HEK293 (cell line): Measurements from ENCODE around the gene AXL.

Experiments used
- CTCF ChIA-PET: fragments of 350-600 bp; formaldehyde crosslinking; extraction: SDS; loops from one replicate; lab custom pipeline; 2021; ENCODE audit warnings: antibody characterized with exemption; lab: Yijun Ruan, JAX
- POLR2A ChIA-PET: fragments of 300-600 bp; formaldehyde crosslinking; extraction: SDS; loops from one replicate; lab custom pipeline; 2020; ENCODE audit warnings: antibody characterized with exemption, inconsistent platforms; lab: Yijun Ruan, JAX
- H3K27ac ChIP-seq: fragments of 200-500 bp; sonication (Bioruptor generic); 2 replicates; pipeline ENCODE4 v1.5.1; 2014; ENCODE audit warnings: low read depth, low read length, control low read depth, inconsistent platforms; ENCODE audit errors: extremely low read depth
- H3K36me3 ChIP-seq, 2 experiments: fragments of 200-500 bp in 1 of 2; sonication (Bioruptor generic) in 1 of 2; 1 replicate in 1 of 2; 2 replicates in 1 of 2; pipeline ENCODE4 v1.5.1; 2014 to 2017; ENCODE audit warnings: inconsistent platforms in 2 of 2, low read length in 2 of 2; ENCODE audit not compliant: control insufficient read depth in 2 of 2, insufficient read depth in 1 of 2
- H3K4me1 ChIP-seq: fragments of 200-500 bp; sonication (Bioruptor generic); 2 replicates; pipeline ENCODE4 v1.5.1; 2014; ENCODE audit warnings: mild to moderate bottlenecking, low read length, inconsistent platforms; ENCODE audit not compliant: control insufficient read depth, insufficient read depth
- H3K4me3 ChIP-seq: 2 replicates; pipeline ENCODE4 v1.5.1; 2011; ENCODE audit warnings: low read depth, mild to moderate bottlenecking, control low read depth, low read length, moderate library complexity
- H3K9me3 ChIP-seq: fragments of 200-500 bp; sonication (Bioruptor generic); 2 replicates; pipeline ENCODE4 v1.5.1; 2014; ENCODE audit warnings: low read depth, low read length, inconsistent platforms; ENCODE audit not compliant: control insufficient read depth, insufficient read depth
- HOXA7 ChIP-seq: sonication (generic); formaldehyde crosslinking; IDR thresholded peaks from 2 replicates; pipeline ENCODE4 v1.8.1; 2022; ENCODE audit warnings: missing genetic modification reagents, borderline replicate concordance
- KLF16 ChIP-seq: fragments of 450-650 bp; formaldehyde crosslinking; IDR thresholded peaks from 2 replicates; pipeline ENCODE4 v1.5.1; 2017; ENCODE audit warnings: missing biosample characterization, missing genetic modification characterization
- SP7 ChIP-seq: fragments of 450-650 bp; formaldehyde crosslinking; IDR thresholded peaks from 2 replicates; pipeline ENCODE4 v1.5.1; 2016; ENCODE audit warnings: missing biosample characterization, missing genetic modification characterization
- WT1 ChIP-seq: fragments of 450-650 bp; formaldehyde crosslinking; IDR thresholded peaks from 2 replicates; pipeline ENCODE4 v1.5.1; 2016; ENCODE audit warnings: missing biosample characterization, missing genetic modification characterization
- YY2 ChIP-seq: fragments of 450-650 bp; formaldehyde crosslinking; IDR thresholded peaks from 2 replicates; pipeline ENCODE4 v1.5.1; 2016; ENCODE audit warnings: missing biosample characterization, missing genetic modification characterization
- ZBTB48 ChIP-seq: fragments of 450-650 bp; formaldehyde crosslinking; IDR thresholded peaks from 2 replicates; pipeline ENCODE4 v1.5.1; 2016; ENCODE audit warnings: missing biosample characterization, missing genetic modification characterization
- ZNF133 ChIP-seq: fragments of 450-650 bp; formaldehyde crosslinking; IDR thresholded peaks from 2 replicates; pipeline ENCODE4 v1.5.1; 2016; ENCODE audit warnings: missing biosample characterization, missing genetic modification characterization
- ZNF138 ChIP-seq: fragments of 450-650 bp; formaldehyde crosslinking; IDR thresholded peaks from 2 replicates; pipeline ENCODE4 v1.5.1; 2016; ENCODE audit warnings: missing biosample characterization, missing genetic modification characterization, borderline replicate concordance
- ZNF155 ChIP-seq: fragments of 450-650 bp; formaldehyde crosslinking; IDR thresholded peaks from 2 replicates; pipeline ENCODE4 v1.5.1; 2016; ENCODE audit warnings: missing biosample characterization, missing genetic modification characterization
- ZNF174 ChIP-seq: fragments of 450-650 bp; formaldehyde crosslinking; IDR thresholded peaks from 2 replicates; pipeline ENCODE4 v1.5.0; 2017; ENCODE audit warnings: missing biosample characterization, mild to moderate bottlenecking, missing genetic modification characterization
- ZNF211 ChIP-seq: fragments of 450-650 bp; formaldehyde crosslinking; IDR thresholded peaks from 2 replicates; pipeline ENCODE4 v1.5.1; 2016; ENCODE audit warnings: low read depth, missing biosample characterization, missing genetic modification characterization
- ZNF274 ChIP-seq, 2 experiments: fragments of 200-500 bp in 1 of 2; fragments of 450-650 bp in 1 of 2; sonication (Bioruptor generic) in 1 of 2; formaldehyde crosslinking in 1 of 2; IDR thresholded peaks; 2 replicates each; pipeline versions ENCODE4 v1.5.1 to v1.6.1; 2014 to 2016; ENCODE audit warnings: borderline replicate concordance in 1 of 2, inconsistent platforms in 1 of 2, low read length in 1 of 2, missing biosample characterization in 1 of 2, missing genetic modification characterization in 1 of 2
- ZNF416 ChIP-seq: fragments of 450-650 bp; formaldehyde crosslinking; IDR thresholded peaks from 2 replicates; pipeline ENCODE4 v1.5.1; 2016; ENCODE audit warnings: missing biosample characterization, missing genetic modification characterization
- ZNF473 ChIP-seq: fragments of 450-650 bp; formaldehyde crosslinking; IDR thresholded peaks from 2 replicates; pipeline ENCODE4 v1.5.1; 2017; ENCODE audit warnings: missing biosample characterization, missing genetic modification characterization
- ZNF544 ChIP-seq: fragments of 450-650 bp; formaldehyde crosslinking; IDR thresholded peaks from 2 replicates; pipeline ENCODE4 v1.5.0; 2017; ENCODE audit warnings: missing biosample characterization, missing genetic modification characterization
- ZNF610 ChIP-seq: fragments of 450-650 bp; formaldehyde crosslinking; IDR thresholded peaks from 2 replicates; pipeline ENCODE4 v1.5.1; 2016; ENCODE audit warnings: missing biosample characterization, missing genetic modification characterization, borderline replicate concordance
- ZNF624 ChIP-seq: fragments of 450-650 bp; formaldehyde crosslinking; IDR thresholded peaks from 2 replicates; pipeline ENCODE4 v1.5.1; 2017; ENCODE audit warnings: missing biosample characterization, missing genetic modification characterization
- ZNF629 ChIP-seq: fragments of 450-650 bp; formaldehyde crosslinking; IDR thresholded peaks from 2 replicates; pipeline ENCODE4 v1.5.1; 2017; ENCODE audit warnings: missing biosample characterization, missing genetic modification characterization
- ZNF707 ChIP-seq: fragments of 450-650 bp; formaldehyde crosslinking; IDR thresholded peaks from 2 replicates; pipeline ENCODE4 v1.5.1; 2016; ENCODE audit warnings: missing biosample characterization, missing genetic modification characterization
- ZNF768 ChIP-seq: fragments of 450-650 bp; formaldehyde crosslinking; IDR thresholded peaks from 2 replicates; pipeline ENCODE4 v1.5.1; 2018; ENCODE audit warnings: missing biosample characterization, mild to moderate bottlenecking, missing genetic modification characterization
- ZNF777 ChIP-seq: fragments of 450-650 bp; formaldehyde crosslinking; IDR thresholded peaks from 2 replicates; pipeline ENCODE4 v1.5.1; 2017; ENCODE audit warnings: missing biosample characterization, missing genetic modification characterization, borderline replicate concordance
- ZSCAN23 ChIP-seq: fragments of 450-650 bp; formaldehyde crosslinking; IDR thresholded peaks from 2 replicates; pipeline ENCODE4 v1.5.1; 2016; ENCODE audit warnings: missing biosample characterization, missing genetic modification characterization
- ZXDB ChIP-seq: fragments of 450-650 bp; formaldehyde crosslinking; IDR thresholded peaks from 2 replicates; pipeline ENCODE4 v1.5.1; 2016; ENCODE audit warnings: missing biosample characterization, missing genetic modification characterization
- TF ChIP-seq, protein P1 (sequence below): fragments of 450-650 bp; formaldehyde crosslinking; IDR thresholded peaks from 2 replicates; pipeline ENCODE4 v1.5.1; 2016; ENCODE audit warnings: missing biosample characterization, missing genetic modification characterization
- TF ChIP-seq, protein P2 (sequence below): fragments of 450-650 bp; formaldehyde crosslinking; IDR thresholded peaks from 2 replicates; pipeline ENCODE4 v1.5.1; 2016; ENCODE audit warnings: missing biosample characterization, missing genetic modification characterization
- TF ChIP-seq, protein P3 (sequence below): fragments of 450-650 bp; formaldehyde crosslinking; IDR thresholded peaks from 2 replicates; pipeline ENCODE4 v1.5.1; 2017; ENCODE audit warnings: missing biosample characterization, missing genetic modification characterization
- TF ChIP-seq, protein P4 (sequence below): fragments of 450-650 bp; formaldehyde crosslinking; IDR thresholded peaks from 2 replicates; pipeline ENCODE4 v1.5.1; 2016; ENCODE audit warnings: missing biosample characterization, missing genetic modification characterization

Gene AXL

DNA sequence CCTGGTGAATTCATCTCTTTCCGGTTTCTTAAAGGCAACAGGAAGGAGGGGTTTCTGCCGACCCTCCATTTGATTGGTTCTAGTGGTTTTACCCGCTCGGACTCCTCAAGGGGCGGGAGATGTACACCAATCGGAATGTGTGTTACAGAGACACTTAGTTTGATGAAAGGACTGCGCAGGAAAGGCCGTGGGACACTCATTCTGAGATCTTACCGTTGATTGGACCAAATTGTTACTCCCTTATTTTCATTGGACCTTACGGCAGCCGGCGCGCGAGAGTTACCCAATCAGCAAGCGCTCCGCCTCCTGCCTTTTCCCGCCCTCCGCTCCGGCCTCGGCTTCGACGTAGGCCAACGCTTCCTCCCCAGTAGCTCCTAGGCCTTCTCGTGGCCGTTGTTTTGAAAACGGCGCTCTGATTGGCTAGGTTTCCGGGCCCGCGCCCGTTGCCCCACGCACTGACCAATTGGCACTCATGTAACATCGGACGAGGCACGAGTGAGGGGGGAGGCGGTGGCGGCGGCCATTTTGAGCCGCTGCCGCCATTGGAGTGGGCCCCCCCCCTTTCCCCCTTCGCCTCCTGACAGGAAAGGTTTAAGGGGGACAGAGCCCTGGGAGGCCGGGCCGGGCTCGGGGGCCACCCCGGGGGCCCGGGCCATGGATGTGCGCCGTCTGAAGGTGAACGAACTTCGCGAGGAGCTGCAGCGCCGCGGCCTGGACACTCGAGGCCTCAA, 45.0 kb downstream of the AXL start, which contains the start of gene HNRNPUL1 (continued):
- TF ChIP-seq YY2 (peak; percentile 100), SP7 (tag by site-specific recombination) (peak; percentile 88), ZNF768 (no peak), HOXA7 (CRISPR knock-in tag) (0 out of 2 replicates have a peak, but pooled peaks have one; percentile 51), ZNF138 (no peak), ZNF155 (tag by site-specific recombination) (no peak), ZNF174 (tag by site-specific recombination) (no peak), ZNF624 (tag by site-specific recombination) (no peak)
- TF ChIP-seq, protein P1, sequence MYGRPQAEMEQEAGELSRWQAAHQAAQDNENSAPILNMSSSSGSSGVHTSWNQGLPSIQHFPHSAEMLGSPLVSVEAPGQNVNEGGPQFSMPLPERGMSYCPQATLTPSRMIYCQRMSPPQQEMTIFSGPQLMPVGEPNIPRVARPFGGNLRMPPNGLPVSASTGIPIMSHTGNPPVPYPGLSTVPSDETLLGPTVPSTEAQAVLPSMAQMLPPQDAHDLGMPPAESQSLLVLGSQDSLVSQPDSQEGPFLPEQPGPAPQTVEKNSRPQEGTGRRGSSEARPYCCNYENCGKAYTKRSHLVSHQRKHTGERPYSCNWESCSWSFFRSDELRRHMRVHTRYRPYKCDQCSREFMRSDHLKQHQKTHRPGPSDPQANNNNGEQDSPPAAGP (tag by site-specific recombination): peak; percentile 80
- TF ChIP-seq, protein P2, sequence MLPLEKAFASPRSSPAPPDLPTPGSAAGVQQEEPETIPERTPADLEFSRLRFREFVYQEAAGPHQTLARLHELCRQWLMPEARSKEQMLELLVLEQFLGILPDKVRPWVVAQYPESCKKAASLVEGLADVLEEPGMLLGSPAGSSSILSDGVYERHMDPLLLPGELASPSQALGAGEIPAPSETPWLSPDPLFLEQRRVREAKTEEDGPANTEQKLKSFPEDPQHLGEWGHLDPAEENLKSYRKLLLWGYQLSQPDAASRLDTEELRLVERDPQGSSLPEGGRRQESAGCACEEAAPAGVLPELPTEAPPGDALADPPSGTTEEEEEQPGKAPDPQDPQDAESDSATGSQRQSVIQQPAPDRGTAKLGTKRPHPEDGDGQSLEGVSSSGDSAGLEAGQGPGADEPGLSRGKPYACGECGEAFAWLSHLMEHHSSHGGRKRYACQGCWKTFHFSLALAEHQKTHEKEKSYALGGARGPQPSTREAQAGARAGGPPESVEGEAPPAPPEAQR (tag by site-specific recombination): peak; percentile 24; the same call in 1 of the 2 replicates

DNA sequence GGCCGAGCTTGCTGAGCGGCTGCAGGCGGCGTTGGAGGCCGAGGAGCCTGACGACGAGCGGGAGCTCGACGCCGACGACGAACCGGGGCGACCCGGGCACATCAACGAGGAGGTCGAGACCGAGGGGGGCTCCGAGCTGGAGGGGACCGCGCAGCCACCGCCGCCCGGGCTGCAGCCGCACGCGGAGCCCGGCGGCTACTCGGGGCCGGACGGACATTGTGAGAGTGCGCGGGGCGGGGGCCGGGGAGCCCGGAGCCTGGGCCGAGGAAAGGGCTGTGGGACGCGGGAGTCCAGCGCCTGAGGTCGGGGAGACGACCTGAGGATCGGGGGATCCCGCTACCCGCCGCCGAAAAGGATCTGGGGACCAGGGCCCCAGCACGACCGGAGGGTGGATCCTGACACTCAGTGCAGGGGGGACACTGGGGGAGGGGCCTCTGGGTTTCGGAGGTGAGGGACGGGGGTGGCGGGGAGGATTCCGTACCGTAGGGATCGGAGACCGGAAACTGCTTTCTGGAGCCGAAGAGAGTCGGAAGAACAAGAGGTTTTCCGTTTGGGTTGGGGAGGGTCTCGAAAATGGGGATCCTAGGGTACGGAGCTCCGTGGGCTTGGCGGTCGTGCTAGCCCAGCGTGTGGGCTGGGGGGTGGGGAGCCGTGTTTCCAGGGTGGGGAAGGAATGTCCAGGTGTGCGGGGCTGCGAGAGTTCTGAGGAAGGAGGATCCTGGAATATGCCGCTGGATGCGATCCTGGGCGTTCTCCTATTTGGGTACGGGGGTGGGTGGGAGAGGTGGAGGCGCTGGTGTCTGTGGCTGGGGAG, 45.8 kb downstream of the AXL start:
- H3K4me3 ChIP-seq: peak overlapping the region; percentile 85
- peaks cover 35 to 37% of the 10 kb centered on the region in 2 experiments for H3K36me3 ChIP-seq
- peaks cover 14% of the 10 kb centered on the region for H3K4me1 ChIP-seq
- H3K9me3 ChIP-seq: no peaks in the 10 kb centered on the region
- CTCF ChIA-PET: interaction anchor here (0.5 to 8.4 kb wide), 9 partner anchors 15 to 377 kb away, joined by 3 to 184 read pairs (median 3); no protein-coding TSS in a partner anchor
- peak overlapping the region; percentile 100 for H3K27ac ChIP-seq
- POLR2A ChIA-PET: interaction anchor here (0.6 to 3.5 kb wide), 35 partner anchors 10 to 978 kb away, joined by 3 to 64 read pairs (median 5); partner anchors contain the start of genes AXL, B9D2, CCDC97 and COQ8B
- TF ChIP-seq ZNF610 (tag by site-specific recombination): 0 out of 2 replicates have a peak, but pooled peaks have one; percentile 8
- TF ChIP-seq, protein P3, sequence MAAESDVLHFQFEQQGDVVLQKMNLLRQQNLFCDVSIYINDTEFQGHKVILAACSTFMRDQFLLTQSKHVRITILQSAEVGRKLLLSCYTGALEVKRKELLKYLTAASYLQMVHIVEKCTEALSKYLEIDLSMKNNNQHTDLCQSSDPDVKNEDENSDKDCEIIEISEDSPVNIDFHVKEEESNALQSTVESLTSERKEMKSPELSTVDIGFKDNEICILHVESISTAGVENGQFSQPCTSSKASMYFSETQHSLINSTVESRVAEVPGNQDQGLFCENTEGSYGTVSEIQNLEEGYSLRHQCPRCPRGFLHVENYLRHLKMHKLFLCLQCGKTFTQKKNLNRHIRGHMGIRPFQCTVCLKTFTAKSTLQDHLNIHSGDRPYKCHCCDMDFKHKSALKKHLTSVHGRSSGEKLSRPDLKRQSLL (tag by site-specific recombination): no peak
- no peak for TF ChIP-seq ZNF768
- no peak for TF ChIP-seq ZNF416 (tag by site-specific recombination)
- TF ChIP-seq ZNF707 (tag by site-specific recombination): no peak
- TF ChIP-seq ZNF629 (tag by site-specific recombination): no peak
- no peak for TF ChIP-seq ZXDB
- 0 out of 2 replicates have a peak, but pooled peaks have one; percentile 40 for TF ChIP-seq ZNF133 (tag by site-specific recombination)
- TF ChIP-seq ZSCAN23 (tag by site-specific recombination): no peak
- TF ChIP-seq ZNF473 (tag by site-specific recombination): no peak
- no peak; the same call in 1 of the 2 replicates for TF ChIP-seq ZNF777 (tag by site-specific recombination)
- no peak for TF ChIP-seq WT1 (tag by site-specific recombination)
- TF ChIP-seq ZBTB48 (tag by site-specific recombination): peak; percentile 94
- peak; percentile 25; the same call in 1 of the 2 replicates for TF ChIP-seq KLF16 (tag by site-specific recombination)
- TF ChIP-seq ZNF211 (tag by site-specific recombination): no peak
- TF ChIP-seq ZNF274 (IDR thresholded peaks at IDR 0.05; ENCODE audit: low read length): no peak
- TF ChIP-seq ZNF274 (tag by site-specific recombination; IDR thresholded peaks at IDR 0.05; ENCODE audit: borderline replicate concordance): no peak
- TF ChIP-seq ZNF544 (tag by site-specific recombination): no peak
- TF ChIP-seq, protein P4, sequence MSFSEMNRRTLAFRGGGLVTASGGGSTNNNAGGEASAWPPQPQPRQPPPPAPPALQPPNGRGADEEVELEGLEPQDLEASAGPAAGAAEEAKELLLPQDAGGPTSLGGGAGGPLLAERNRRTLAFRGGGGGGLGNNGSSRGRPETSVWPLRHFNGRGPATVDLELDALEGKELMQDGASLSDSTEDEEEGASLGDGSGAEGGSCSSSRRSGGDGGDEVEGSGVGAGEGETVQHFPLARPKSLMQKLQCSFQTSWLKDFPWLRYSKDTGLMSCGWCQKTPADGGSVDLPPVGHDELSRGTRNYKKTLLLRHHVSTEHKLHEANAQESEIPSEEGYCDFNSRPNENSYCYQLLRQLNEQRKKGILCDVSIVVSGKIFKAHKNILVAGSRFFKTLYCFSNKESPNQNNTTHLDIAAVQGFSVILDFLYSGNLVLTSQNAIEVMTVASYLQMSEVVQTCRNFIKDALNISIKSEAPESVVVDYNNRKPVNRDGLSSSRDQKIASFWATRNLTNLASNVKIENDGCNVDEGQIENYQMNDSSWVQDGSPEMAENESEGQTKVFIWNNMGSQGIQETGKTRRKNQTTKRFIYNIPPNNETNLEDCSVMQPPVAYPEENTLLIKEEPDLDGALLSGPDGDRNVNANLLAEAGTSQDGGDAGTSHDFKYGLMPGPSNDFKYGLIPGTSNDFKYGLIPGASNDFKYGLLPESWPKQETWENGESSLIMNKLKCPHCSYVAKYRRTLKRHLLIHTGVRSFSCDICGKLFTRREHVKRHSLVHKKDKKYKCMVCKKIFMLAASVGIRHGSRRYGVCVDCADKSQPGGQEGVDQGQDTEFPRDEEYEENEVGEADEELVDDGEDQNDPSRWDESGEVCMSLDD (tag by site-specific recombination): 0 out of 2 replicates have a peak, but pooled peaks have one; percentile 57
